Lung (tissue), 12 donors: ENCODE results near the gene YIPF7. TPM values are rescaled to one million over a fixed set of nuclear protein-coding genes. Genes with fewer than 3 reads are reported as not detected.

Experiments
- ATAC-seq: fragments of 200-7000 bp; cut with Tn5 transposase; one replicate; pipeline ENCODE4 v1.9.1; 2020; ENCODE audit warnings: moderate number of reproducible peaks; ENCODE audit not compliant: insufficient read depth, low FRiP score
- DNase-seq, 3 donors: peaks; one replicate each; pipeline ENCODE4 v3.0.0-alpha.2; 2013 to 2017
- H3K27ac ChIP-seq, 2 donors: one replicate each; pipeline ENCODE4 v1.5.1; 2013; ENCODE audit warnings: mild to moderate bottlenecking in 2 of 2, moderate library complexity in 2 of 2, control low read depth in 1 of 2, inconsistent platforms in 1 of 2, low read depth in 1 of 2, low read length in 1 of 2
- H3K27me3 ChIP-seq, 3 donors: one replicate each; pipeline ENCODE4 v1.5.1; 2013; ENCODE audit warnings: low read length in 2 of 3; ENCODE audit not compliant: control insufficient read depth in 3 of 3, insufficient read depth in 3 of 3
- H3K36me3 ChIP-seq, 4 donors: one replicate each; pipeline ENCODE4 v1.5.1; 2013; ENCODE audit warnings: low read length in 4 of 4, mild to moderate bottlenecking in 1 of 4, moderate library complexity in 1 of 4; ENCODE audit not compliant: control insufficient read depth in 4 of 4, insufficient read depth in 4 of 4
- H3K4me1 ChIP-seq, 5 donors: one replicate each; pipeline ENCODE4 v1.5.1; 2013; ENCODE audit warnings: low read length in 5 of 5, mild to moderate bottlenecking in 2 of 5, moderate library complexity in 1 of 5; ENCODE audit not compliant: control insufficient read depth in 5 of 5, insufficient read depth in 5 of 5
- H3K4me3 ChIP-seq: one replicate; pipeline ENCODE4 v1.5.1; 2013; ENCODE audit warnings: mild to moderate bottlenecking, control low read depth, moderate library complexity
- H3K9ac ChIP-seq, 2 donors: one replicate each; pipeline ENCODE4 v1.5.1; 2013; ENCODE audit warnings: low read length in 2 of 2, control low read depth in 1 of 2; ENCODE audit not compliant: insufficient read depth in 1 of 2
- H3K9me3 ChIP-seq, 4 donors: one replicate each; pipeline ENCODE4 v1.5.1; 2013; ENCODE audit warnings: low read length in 3 of 4, mild to moderate bottlenecking in 1 of 4, moderate library complexity in 1 of 4; ENCODE audit not compliant: control insufficient read depth in 4 of 4, insufficient read depth in 3 of 4
- CTCF ChIP-seq: IDR thresholded peaks from 2 replicates; pipeline ENCODE4 v1.5.1; 2012; ENCODE audit warnings: mild to moderate bottlenecking; ENCODE audit errors: control extremely low read depth, extremely low read depth
- WGBS, 2 donors: extraction: QIAGEN DNeasy Blood & Tissue Kit; methylation state at CpG; one replicate each; pipeline ENCODE4 v1.1.7; 2013; 5-methylcytosine and 5-hydroxymethylcytosine counted together
- polyA plus RNA-seq, 2 donors: library from polyadenylated mRNA; stranded (reverse); fragments of 200-250 nt; gene quantifications; one replicate each; pipeline ENCODE4 v1.2.1, GENCODE V29; 2013
- total RNA-seq, 2 donors: library from RNA; depleted of rRNA in 1 of 2; stranded (reverse); fragments of >200 nt in 1 of 2; gene quantifications; one replicate each; pipeline ENCODE4 v1.2.1, GENCODE V29; 2014 to 2021
- donor health status: control.
- donor health status: control.
- donor health status: Bipolar disorder and iron deficiency.
- donor health status: healthy.
- donor health status: DM: yes; HTN: yes; CAD: no.

Gene YIPF7
- total and polyA plus RNA-seq, 4 donors: not detected

- no peak overlapping the region for H3K4me3 ChIP-seq
- no peak overlapping the region for H3K9ac ChIP-seq
- H3K36me3 ChIP-seq: no peaks in the 10 kb centered on the region
- DNase-seq (no peak), ATAC-seq (no peak)
- no peaks in the 10 kb centered on the region for H3K27me3 ChIP-seq
- no peak overlapping the region for H3K27ac ChIP-seq
- no peak for TF ChIP-seq CTCF
- H3K9me3 ChIP-seq: no peaks in the 10 kb centered on the region
- no peaks in the 10 kb centered on the region for H3K4me1 ChIP-seq
- WGBS, 2 donors: 88 to 91% methylated on average over 20 of the region's 20 CpGs
Observed at GRCh38 chr4:44663539-44664263, 12.3 kb upstream of the YIPF7 start.

GRCh38 chr4:44662623-44663005 lies 11.2 kb upstream of the YIPF7 start:
- Histone ChIP-seq H3K9me3 (no peaks in the 10 kb centered on the region), H3K36me3 (no peaks in the 10 kb centered on the region), H3K27me3 (no peaks in the 10 kb centered on the region), H3K9ac (no peak overlapping the region), H3K27ac (no peak overlapping the region), H3K4me3 (no peak overlapping the region), H3K4me1 (no peaks in the 10 kb centered on the region)
- WGBS, 2 donors: 36 to 48% methylated on average over 2 of the region's 2 CpGs
- no peak for ATAC-seq
- no peak for DNase-seq
- no peak for TF ChIP-seq CTCF

- H3K9me3 ChIP-seq: no peaks in the 10 kb centered on the region
- H3K4me1 ChIP-seq: no peaks in the 10 kb centered on the region
- no peaks in the 10 kb centered on the region for H3K27me3 ChIP-seq
- ATAC-seq: no peak
- H3K9ac ChIP-seq: no peak overlapping the region
- 94% methylated on average over 1 of the region's 1 CpG for WGBS, 2 donors
- no peaks in the 10 kb centered on the region for H3K36me3 ChIP-seq
- H3K27ac ChIP-seq: no peak overlapping the region
- TF ChIP-seq CTCF: no peak
- DNase-seq: no peak
- H3K4me3 ChIP-seq: no peak overlapping the region
Observed at GRCh38 chr4:44661940-44662622, 10.7 kb upstream of the YIPF7 start.
